ENCODE data around the gene TENM4.

GRCh38 chr11:78841456-78842060 is 599.3 kb downstream of the TENM4 start:
- TF ChIP-seq TCF12 (IDR thresholded peaks at IDR 0.05; ENCODE audit: low read depth) (no peak), YY1 (IDR thresholded peaks at IDR 0.05; ENCODE audit: low read depth) (no peak), RAD21 (IDR thresholded peaks at IDR 0.05; ENCODE audit: low read depth) (no peak), TAF1 (IDR thresholded peaks at IDR 0.05; ENCODE audit: low read depth) (no peak), EP300 (IDR thresholded peaks at IDR 0.05; ENCODE audit: borderline replicate concordance) (no peak), EGR1 (IDR thresholded peaks at IDR 0.05) (no peak), NFIC (IDR thresholded peaks at IDR 0.05) (no peak), MAX (IDR thresholded peaks at IDR 0.05) (no peak), FOXM1 (IDR thresholded peaks at IDR 0.05; ENCODE audit: borderline replicate concordance, low read depth) (no peak), USF1 (IDR thresholded peaks at IDR 0.05) (no peak)

Data from Ishikawa (cell line).